Heart left ventricle (tissue), 16 donors: ENCODE results near the gene PPP6C. TPM values are rescaled to one million over a fixed set of nuclear protein-coding genes. Genes with fewer than 3 reads are reported as not detected.

ENCODE experiments used
- ATAC-seq, 4 donors: fragments of 200-7000 bp; cut with Tn5 transposase; one replicate each; pipeline ENCODE4 v1.9.1; 2020 to 2022; ENCODE audit warnings: moderate library complexity in 4 of 4, mild to moderate bottlenecking in 3 of 4, moderate number of reproducible peaks in 1 of 4
- DNase-seq, 5 donors: peaks; one replicate each; pipeline ENCODE4 v3.0.0-alpha.2; 2020
- H3K27ac ChIP-seq, 12 donors: fragments of 200-600 bp; sonication (generic) in 4 of 12; one replicate each; pipeline versions ENCODE4 v1.5.0 to v1.8.0; 2016 to 2022; ENCODE audit warnings: mild to moderate bottlenecking in 2 of 12
- H3K27me3 ChIP-seq, 9 donors: fragments of 200-600 bp; sonication (generic) in 2 of 9; one replicate each; pipeline versions ENCODE4 v1.5.1 to v1.8.0; 2016 to 2022; ENCODE audit warnings: mild to moderate bottlenecking in 3 of 9
- H3K36me3 ChIP-seq, 9 donors: fragments of 200-600 bp; sonication (generic) in 2 of 9; one replicate each; pipeline versions ENCODE4 v1.5.0 to v1.8.0; 2018 to 2022; ENCODE audit warnings: mild to moderate bottlenecking in 2 of 9
- H3K4me1 ChIP-seq, 12 donors: fragments of 200-600 bp; sonication (generic) in 4 of 12; one replicate each; pipeline versions ENCODE4 v1.5.0 to v1.8.0; 2016 to 2022; ENCODE audit warnings: mild to moderate bottlenecking in 3 of 12
- H3K4me3 ChIP-seq, 12 donors: fragments of 200-600 bp; sonication (generic) in 4 of 12; one replicate each; pipeline versions ENCODE4 v1.5.0 to v1.8.0; 2017 to 2022; ENCODE audit warnings: mild to moderate bottlenecking in 9 of 12, moderate library complexity in 4 of 12
- H3K9me3 ChIP-seq, 12 donors: fragments of 200-600 bp; sonication (generic) in 4 of 12; one replicate each; pipeline versions ENCODE4 v1.5.0 to v1.8.0; 2016 to 2022; ENCODE audit warnings: mild to moderate bottlenecking in 1 of 12
- CTCF ChIP-seq, 12 donors: fragments of 200-600 bp; sonication (generic) in 4 of 12; IDR thresholded peaks; one replicate each; pipeline versions ENCODE4 v1.5.0 to v1.8.0; 2018 to 2022; ENCODE audit warnings: antibody characterized with exemption in 12 of 12, mild to moderate bottlenecking in 5 of 12
- POLR2A ChIP-seq, 2 donors: fragments of 450-650 bp; IDR thresholded peaks; one replicate each; pipeline ENCODE4 v1.6.1; 2017; ENCODE audit warnings: antibody characterized with exemption in 2 of 2, mild to moderate bottlenecking in 2 of 2, moderate library complexity in 2 of 2
- WGBS, 4 donors: extraction: QIAGEN DNeasy Blood & Tissue Kit in 2 of 4; methylation state at CpG; one replicate each; pipeline versions ENCODE4 v1.1.5 to v1.1.7; 2013 to 2018; 5-methylcytosine and 5-hydroxymethylcytosine counted together
- intact Hi-C, 10 donors: fragments of 100-400 bp; cut with DNase I; formaldehyde crosslinking; loops; one replicate each; pipeline versions ENCODE4 v1.11.1 to v1.14.2; 2022
- polyA plus RNA-seq, 2 donors: library from polyadenylated mRNA; stranded (reverse); fragments of 200-250 nt; gene quantifications; one replicate each; pipeline ENCODE4 v1.2.3, GENCODE V29; 2013
- total RNA-seq, 9 donors: library from RNA; depleted of rRNA in 2 of 9; stranded (reverse); fragments of >200 nt in 2 of 9; fragmentation: NEBNext Ultra II Directional in 3 of 9; extraction: Animal tissue kit (Norgen Biotek cat#: 25700) in 3 of 9; gene quantifications; one replicate each; pipeline versions ENCODE4 v1.1.0 to v1.2.4, GENCODE V29; 2016 to 2023
- donor health status: ischemic (EF 13 %, LVEDD 7.1; RV severe dilation, severe dysfunction).
- donor health status: healthy with polysubstance abuse.
- donor health status: DM: no; HTN: yes; CAD: no.
- donor health status: DM: no; HTN: no; CAD: no.
- donor health status: ischemic (EF 25% LVEDD 6.9; RV normal size, moderate dysfunction).
- donor health status: ischemic (EF 25% LVEDD 5.7; RV mildly dilated, moderate dysfunction).
- donor health status: healthy.
- donor health status: DM: yes; HTN: yes; CAD: no.
- donor health status: ischemic (EF 35%, LVEDD 5.7; RV mildly dilated, moderate dysfunction).
- donor health status: nonischemic (EF 11% LVEDD 7.7; RV severe dilation, severe dysfunction).
- donor health status: DM: yes; HTN: yes; CAD: no.
- donor health status: PGD.
- donor health status: ischemic (EF 29% LVEDD 5.4; RV normal size, mild dysfunction).
- donor health status: nonischemic (EF 23%, LVEDD 6.1; RV moderate dilation, normal function).

Gene PPP6C
- total and polyA plus RNA-seq, 11 donors, result 12.0 to 40.7 (median 35.3) TPM

GRCh38 chr9:125099816-125100215, 89.8 kb downstream of the PPP6C start:
- DNase-seq, result no peak
- H3K4me3 ChIP-seq, result no peak overlapping the region
- intact Hi-C loops, result no loop called here
- WGBS, 4 donors, result 60 to 73% (median 66%) methylated on average over 3 of the region's 3 CpGs
- H3K36me3 ChIP-seq, result no peaks in the 10 kb centered on the region
- no peak overlapping the region for H3K27ac ChIP-seq
- H3K9me3 ChIP-seq, result no peaks in the 10 kb centered on the region
- no peak for ATAC-seq
- TF ChIP-seq CTCF (IDR thresholded peaks at IDR 0.05) (no peak), POLR2A (IDR thresholded peaks at IDR 0.05) (no peak)
- H3K27me3 ChIP-seq, result no peaks in the 10 kb centered on the region
- peaks cover 0 to 14% (median 0%) of the 10 kb centered on the region in 12 donors for H3K4me1 ChIP-seq

Other genes with a start within 250 kb of the PPP6C start
- 10 to 100 TPM; 13.9 to 22.9 (median 19.4) TPM for gene GOLGA1, start 248.7 kb downstream of the PPP6C start, total RNA-seq
- gene GOLGA1, start 248.7 kb downstream of the PPP6C start, polyA plus RNA-seq, result 10 to 100 TPM in 1 of 2 donors, 1 to 10 TPM in 1; 5.8 to 11.1 TPM
- gene SCAI, start 46.3 kb downstream of the PPP6C start, total RNA-seq, result 1 to 10 TPM; 1.8 to 5.3 (median 4.0) TPM
- gene SCAI, start 46.3 kb downstream of the PPP6C start, polyA plus RNA-seq, result 1 to 10 TPM; 1.4 to 1.6 TPM
- gene RABEPK, start 10.7 kb upstream of the PPP6C start, total RNA-seq, result 10 to 100 TPM in 5 of 9 donors, 1 to 10 TPM in 4; 7.4 to 12.2 (median 10.6) TPM
- gene RABEPK, start 10.7 kb upstream of the PPP6C start, polyA plus RNA-seq, result 10 to 100 TPM in 1 of 2 donors, 1 to 10 TPM in 1; 8.5 to 31.1 TPM
- gene HSPA5, start 51.5 kb upstream of the PPP6C start, total RNA-seq, result 100 to 1,000 TPM; 110 to 383 (median 242) TPM
- 1,000 to 10,000 TPM in 1 of 2 donors, 10 to 100 TPM in 1; 89.2 to 1,101 TPM for gene HSPA5, start 51.5 kb upstream of the PPP6C start, polyA plus RNA-seq
- gene GAPVD1, start 72.0 kb upstream of the PPP6C start, total RNA-seq, result 10 to 100 TPM; 25.9 to 45.5 (median 32.7) TPM
- gene GAPVD1, start 72.0 kb upstream of the PPP6C start, polyA plus RNA-seq, result 10 to 100 TPM in 1 of 2 donors, 1 to 10 TPM in 1; 7.2 to 18.6 TPM